ENCODE data around the gene LY86. TPM values are rescaled to one million over a fixed set of nuclear protein-coding genes. Genes with fewer than 3 reads are reported as not detected.
A peak's percentile ranks its signal among the peaks of the same experiment; 100 is the strongest.
"Not testable (repeated sequence)": the region's sequence is repeated elsewhere in the genome, so short reads cannot be mapped to it uniquely, and the experiment has no call there.

Gene LY86
- total RNA-seq, 2 donors from 2014 or later, result 0.82 to 5.2 TPM

GRCh38 chr6:6665555-6666243, 77.2 kb downstream of the LY86 start:
- TF ChIP-seq, protein P1, sequence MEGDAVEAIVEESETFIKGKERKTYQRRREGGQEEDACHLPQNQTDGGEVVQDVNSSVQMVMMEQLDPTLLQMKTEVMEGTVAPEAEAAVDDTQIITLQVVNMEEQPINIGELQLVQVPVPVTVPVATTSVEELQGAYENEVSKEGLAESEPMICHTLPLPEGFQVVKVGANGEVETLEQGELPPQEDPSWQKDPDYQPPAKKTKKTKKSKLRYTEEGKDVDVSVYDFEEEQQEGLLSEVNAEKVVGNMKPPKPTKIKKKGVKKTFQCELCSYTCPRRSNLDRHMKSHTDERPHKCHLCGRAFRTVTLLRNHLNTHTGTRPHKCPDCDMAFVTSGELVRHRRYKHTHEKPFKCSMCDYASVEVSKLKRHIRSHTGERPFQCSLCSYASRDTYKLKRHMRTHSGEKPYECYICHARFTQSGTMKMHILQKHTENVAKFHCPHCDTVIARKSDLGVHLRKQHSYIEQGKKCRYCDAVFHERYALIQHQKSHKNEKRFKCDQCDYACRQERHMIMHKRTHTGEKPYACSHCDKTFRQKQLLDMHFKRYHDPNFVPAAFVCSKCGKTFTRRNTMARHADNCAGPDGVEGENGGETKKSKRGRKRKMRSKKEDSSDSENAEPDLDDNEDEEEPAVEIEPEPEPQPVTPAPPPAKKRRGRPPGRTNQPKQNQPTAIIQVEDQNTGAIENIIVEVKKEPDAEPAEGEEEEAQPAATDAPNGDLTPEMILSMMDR (IDR thresholded peaks at IDR 0.05), result no peak
- H3K4me1 ChIP-seq, result peaks cover 0 to 14% of the 10 kb centered on the region in 2 donors
- H3K9me3 ChIP-seq, result no peaks in the 10 kb centered on the region
- H3K27me3 ChIP-seq, result no peaks in the 10 kb centered on the region
- no peaks in the 10 kb centered on the region for H3K36me3 ChIP-seq
- DNase-seq (ENCODE audit: low spot score), result no peak
- H3K4me3 ChIP-seq, result no peak overlapping the region
- H3K27ac ChIP-seq, result no peak overlapping the region

DNA sequence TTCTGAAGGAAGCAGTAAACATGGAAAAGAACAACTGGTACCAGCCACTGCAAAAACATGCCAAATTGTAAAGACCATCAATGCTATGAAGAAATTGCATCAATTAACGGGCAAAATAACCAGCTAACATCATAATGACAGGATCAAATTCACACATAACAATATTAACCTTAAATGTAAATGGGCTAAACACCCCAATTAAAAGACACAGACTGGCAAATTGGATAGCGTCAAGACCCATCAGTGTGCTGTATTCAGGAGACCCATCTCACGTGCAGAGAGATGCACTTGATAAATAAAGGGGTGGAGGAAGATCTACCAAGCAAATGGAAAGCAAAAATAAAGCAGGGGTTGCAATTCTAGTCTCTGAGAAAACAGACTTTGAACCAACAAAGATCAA, 81.6 kb downstream of the LY86 start:
- H3K4me1 ChIP-seq; H3K36me3 ChIP-seq; H3K9me3 ChIP-seq; H3K27me3 ChIP-seq; H3K4me3 ChIP-seq; H3K27ac ChIP-seq; DNase-seq (ENCODE audit: low spot score): not testable (repeated sequence)

DNA sequence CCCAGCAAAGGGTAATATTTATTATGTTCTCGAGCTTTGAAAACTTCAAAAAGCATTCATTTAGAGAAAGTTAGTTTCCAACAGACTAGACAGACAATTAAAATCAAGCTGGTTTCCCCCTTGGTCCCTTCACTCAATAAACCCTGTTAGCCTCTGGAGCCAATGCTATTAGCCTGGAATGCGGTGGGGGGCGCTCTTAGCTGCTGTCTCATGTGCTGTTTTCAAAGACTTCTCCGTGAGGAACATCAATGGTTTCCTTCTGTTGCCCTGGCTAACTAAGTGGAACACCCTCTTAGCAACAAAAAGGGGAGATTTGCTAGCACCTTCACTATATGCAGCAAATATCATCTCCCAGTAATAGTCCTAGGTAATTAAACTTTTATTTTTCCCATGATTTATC, 86.4 kb downstream of the LY86 start:
- Histone ChIP-seq H3K27ac (no peak overlapping the region), H3K36me3 (no peaks in the 10 kb centered on the region), H3K27me3 (no peaks in the 10 kb centered on the region), H3K4me1 (peaks cover 0 to 12% of the 10 kb centered on the region in 2 donors), H3K4me3 (no peak overlapping the region), H3K9me3 (no peaks in the 10 kb centered on the region)
- no peak for DNase-seq (ENCODE audit: low spot score)
- TF ChIP-seq, protein P1 (IDR thresholded peaks at IDR 0.05), result no peak

- Histone ChIP-seq H3K4me3 (no peak overlapping the region), H3K4me1 (peaks cover 0 to 12% of the 10 kb centered on the region in 2 donors), H3K27ac (peak overlapping the region; percentile 16 to 36), H3K36me3 (no peaks in the 10 kb centered on the region), H3K27me3 (no peaks in the 10 kb centered on the region), H3K9me3 (no peaks in the 10 kb centered on the region)
- peak; percentile 90 for DNase-seq (ENCODE audit: low spot score)
- TF ChIP-seq, protein P1 (IDR thresholded peaks at IDR 0.05), result peak; percentile 94 to 98
These were observed 88.5 kb downstream of the LY86 start for GRCh38 chr6:6676910-6677441.

GRCh38 chr6:6678185-6678671, 89.7 kb downstream of the LY86 start:
- Histone ChIP-seq H3K27me3 (no peaks in the 10 kb centered on the region), H3K9me3 (no peaks in the 10 kb centered on the region), H3K36me3 (no peaks in the 10 kb centered on the region), H3K4me3 (no peak overlapping the region), H3K4me1 (peaks cover 0 to 12% of the 10 kb centered on the region in 2 donors), H3K27ac (no peak overlapping the region)
- TF ChIP-seq, protein P1 (IDR thresholded peaks at IDR 0.05), result no peak
- no peak for DNase-seq (ENCODE audit: low spot score)

DNA sequence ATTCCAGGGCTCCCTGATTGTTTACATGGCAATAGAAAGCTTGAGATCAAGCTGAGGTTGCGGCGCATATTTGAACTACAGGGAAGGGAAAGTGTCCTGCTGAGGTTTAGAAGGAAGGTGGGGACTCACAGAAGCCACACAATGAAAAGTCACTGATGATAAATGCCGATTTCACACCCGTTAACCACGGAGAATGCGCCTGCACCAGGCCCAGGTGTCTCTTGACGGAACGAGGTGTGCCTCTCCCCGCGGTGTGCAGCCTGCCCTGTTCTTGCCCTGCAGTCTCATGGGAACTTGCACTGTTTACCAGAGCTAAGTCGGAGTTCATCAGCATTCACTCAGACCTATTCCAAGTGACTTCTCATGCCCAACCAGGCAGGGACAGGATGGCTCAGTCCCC, 90.3 kb downstream of the LY86 start:
- Histone ChIP-seq H3K27ac (no peak overlapping the region), H3K36me3 (no peaks in the 10 kb centered on the region), H3K4me1 (peaks cover 0 to 12% of the 10 kb centered on the region in 2 donors), H3K27me3 (no peaks in the 10 kb centered on the region), H3K4me3 (no peak overlapping the region), H3K9me3 (no peaks in the 10 kb centered on the region)
- TF ChIP-seq, protein P1 (IDR thresholded peaks at IDR 0.05), result no peak
- no peak for DNase-seq (ENCODE audit: low spot score)

All from right atrium auricular region (tissue), 2 donors.